Gastroesophageal sphincter (tissue), 4 donors: ENCODE results near the gene PIP4K2A. TPM values are rescaled to one million over a fixed set of nuclear protein-coding genes. Genes with fewer than 3 reads are reported as not detected.
"Not testable (repeated sequence)": the region's sequence is repeated elsewhere in the genome, so short reads cannot be mapped to it uniquely, and the experiment has no call there.

ENCODE experiments used
- ATAC-seq: fragments of 150-250 bp; one replicate; pipeline ENCODE4 v1.9.1; 2016; ENCODE audit warnings: mild to moderate bottlenecking, moderate library complexity
- H3K27ac ChIP-seq, 4 donors: fragments of 200-600 bp; sonication (generic) in 3 of 4; 1 replicate in 3 of 4; 2 replicates in 1 of 4; pipeline ENCODE4 v1.5.1; 2016 to 2019
- H3K27me3 ChIP-seq: fragments of 200-600 bp; sonication (generic); one replicate; pipeline ENCODE4 v1.5.1; 2019
- H3K36me3 ChIP-seq, 2 donors: fragments of 200-600 bp; sonication (generic); one replicate each; pipeline ENCODE4 v1.5.1; 2019; ENCODE audit warnings: control low read depth in 1 of 2
- H3K4me1 ChIP-seq, 3 donors: fragments of 200-600 bp; sonication (generic); 1 replicate in 2 of 3; 2 replicates in 1 of 3; pipeline ENCODE4 v1.5.1; 2016 to 2019; ENCODE audit warnings: control low read depth in 2 of 3
- H3K4me3 ChIP-seq, 2 donors: fragments of 200-600 bp; sonication (generic); one replicate each; pipeline ENCODE4 v1.5.1; 2019; ENCODE audit warnings: mild to moderate bottlenecking in 1 of 2, moderate library complexity in 1 of 2
- H3K9me3 ChIP-seq, 3 donors: fragments of 200-600 bp; sonication (generic); one replicate each; pipeline ENCODE4 v1.5.1; 2017 to 2019; ENCODE audit warnings: control low read depth in 2 of 3
- CTCF ChIP-seq, 4 experiments: fragments of 200-600 bp in 2 of 4; fragments of 450-650 bp in 2 of 4; sonication (generic) in 1 of 4; IDR thresholded peaks; one replicate each; pipeline ENCODE4 v1.5.1; 2017 to 2019; ENCODE audit warnings: antibody characterized with exemption in 4 of 4, mild to moderate bottlenecking in 2 of 4, moderate library complexity in 2 of 4
- EP300 ChIP-seq: sonication (generic); formaldehyde crosslinking; IDR thresholded peaks from one replicate; pipeline ENCODE4 v1.6.1; 2017; ENCODE audit warnings: antibody characterized with exemption, mild to moderate bottlenecking
- POLR2A ChIP-seq, 2 donors: fragments of 450-650 bp; IDR thresholded peaks; one replicate each; pipeline ENCODE4 v1.6.1; 2017; ENCODE audit warnings: antibody characterized with exemption in 2 of 2, mild to moderate bottlenecking in 2 of 2, moderate library complexity in 1 of 2
- POLR2AphosphoS5 ChIP-seq: sonication (generic); formaldehyde crosslinking; IDR thresholded peaks from one replicate; pipeline ENCODE4 v1.6.1; 2017; ENCODE audit warnings: antibody characterized with exemption
- WGBS, 2 donors: methylation state at CpG; one replicate each; pipeline ENCODE4 v1.1.5; 2018; ENCODE audit warnings: low coverage in 1 of 2; 5-methylcytosine and 5-hydroxymethylcytosine counted together
- total RNA-seq, 4 donors: library from RNA; depleted of rRNA; stranded (reverse); fragments of >200 nt; gene quantifications; one replicate each; pipeline ENCODE4 v1.1.0, GENCODE V29; 2016

Gene PIP4K2A
- total RNA-seq, 4 donors from 2014 or later, result 30.4 to 57.2 (median 51.3) TPM

GRCh38 chr10:22518167-22518724 lies 196.1 kb downstream of the PIP4K2A start:
- no peaks in the 10 kb centered on the region for H3K36me3 ChIP-seq
- TF ChIP-seq EP300 (no peak), POLR2A (IDR thresholded peaks at IDR 0.05) (no peak), CTCF (IDR thresholded peaks at IDR 0.05) (no peak), POLR2AphosphoS5 (no peak)
- H3K4me1 ChIP-seq, result no peaks in the 10 kb centered on the region
- peaks cover 18% of the 10 kb centered on the region for H3K27me3 ChIP-seq
- ATAC-seq, result no peak
- WGBS, 2 donors, result 53 to 73% methylated on average over 3 of the region's 3 CpGs
- peaks cover 0 to 18% (median 0%) of the 10 kb centered on the region in 3 donors for H3K9me3 ChIP-seq
- no peak overlapping the region for H3K27ac ChIP-seq
- no peak overlapping the region for H3K4me3 ChIP-seq

- Histone ChIP-seq H3K9me3 (no peaks in the 10 kb centered on the region), H3K27me3 (peaks cover 24% of the 10 kb centered on the region), H3K27ac (no peak overlapping the region), H3K4me1 (no peaks in the 10 kb centered on the region), H3K4me3 (no peak overlapping the region), H3K36me3 (no peaks in the 10 kb centered on the region)
- 72 to 82% methylated on average over 3 of the region's 3 CpGs for WGBS, 2 donors
- no peak for TF ChIP-seq EP300
- TF ChIP-seq POLR2AphosphoS5, result no peak
- no peak for TF ChIP-seq POLR2A (IDR thresholded peaks at IDR 0.05)
- TF ChIP-seq CTCF (IDR thresholded peaks at IDR 0.05), result no peak
- no peak for ATAC-seq
Measured at GRCh38 chr10:22515009-22515408, 199.4 kb downstream of the PIP4K2A start.

GRCh38 chr10:22514414-22514758 lies 200.0 kb downstream of the PIP4K2A start:
- 92 to 96% methylated on average over 2 to 3 of the region's 3 CpGs for WGBS, 2 donors
- H3K36me3 ChIP-seq, H3K9me3 ChIP-seq, ATAC-seq, H3K27ac ChIP-seq, H3K4me3 ChIP-seq, H3K4me1 ChIP-seq: not testable (repeated sequence)
- H3K27me3 ChIP-seq, result peaks cover 24% of the 10 kb centered on the region

GRCh38 chr10:22513483-22514413 lies 200.6 kb downstream of the PIP4K2A start:
- H3K4me1 ChIP-seq, H3K4me3 ChIP-seq, H3K9me3 ChIP-seq, ATAC-seq, H3K27ac ChIP-seq, H3K36me3 ChIP-seq: not testable (repeated sequence)
- H3K27me3 ChIP-seq, result peaks cover 24% of the 10 kb centered on the region
- 93 to 100% methylated on average over 1 to 5 of the region's 19 CpGs for WGBS, 2 donors

GRCh38 chr10:22512015-22512414 lies 202.4 kb downstream of the PIP4K2A start:
- not testable (repeated sequence) for H3K9me3 ChIP-seq, ATAC-seq, H3K27ac ChIP-seq, H3K4me1 ChIP-seq, H3K4me3 ChIP-seq, H3K36me3 ChIP-seq
- whole genome bisulfite sequencing, 2 donors, result 91 to 96% methylated on average over 3 to 5 of the region's 5 CpGs
- H3K27me3 ChIP-seq, result peaks cover 24% of the 10 kb centered on the region

- H3K36me3 ChIP-seq, H3K9me3 ChIP-seq, H3K4me1 ChIP-seq, H3K27me3 ChIP-seq, H3K4me3 ChIP-seq, ATAC-seq, H3K27ac ChIP-seq: not testable (repeated sequence)
- WGBS, 2 donors, result 100% methylated on average over 1 to 2 of the region's 2 CpGs
Measured at GRCh38 chr10:22508214-22508613, 206.2 kb downstream of the PIP4K2A start.
